SIG-M5 (cell line): ENCODE data around the gene NDRG2.
A peak's percentile ranks its signal among the peaks of the same experiment; 100 is the strongest.
"Not testable (repeated sequence)": the region's sequence is repeated elsewhere in the genome, so short reads cannot be mapped to it uniquely, and the experiment has no call there.

Experiments
- DNase-seq: peaks from one replicate; lab custom pipeline; 2025; lab: John Stamatoyannopoulos, UW

The NDRG2 gene

DNA sequence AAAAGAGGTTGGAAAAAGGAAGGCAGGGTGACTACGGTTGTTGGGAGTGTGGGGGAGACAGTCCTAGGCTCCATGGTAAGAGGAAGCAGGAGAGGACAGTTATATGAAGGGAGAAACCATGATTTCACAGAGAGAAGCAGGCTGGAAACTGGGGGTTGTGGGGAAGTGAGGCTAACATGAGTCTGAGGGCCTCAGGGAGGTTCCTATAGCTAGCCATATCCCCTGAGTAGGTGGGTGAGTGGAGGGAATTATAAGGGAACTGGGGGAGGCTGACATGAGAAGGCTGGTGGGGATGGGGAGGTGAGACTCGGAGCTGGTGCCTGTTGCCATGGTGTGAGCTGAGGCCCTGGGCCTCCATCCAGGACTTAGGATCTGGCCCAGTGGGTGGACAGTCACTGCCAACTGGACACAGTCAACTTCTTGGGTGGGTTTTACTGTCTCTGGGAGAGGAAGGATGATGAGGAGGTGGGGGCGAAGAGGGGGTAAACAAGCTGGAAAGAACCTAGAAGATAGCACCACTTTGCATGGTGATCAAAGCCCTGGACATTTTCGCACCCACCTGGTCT, 8.4 kb upstream of the NDRG2 start:
- DNase-seq = no peak

DNA sequence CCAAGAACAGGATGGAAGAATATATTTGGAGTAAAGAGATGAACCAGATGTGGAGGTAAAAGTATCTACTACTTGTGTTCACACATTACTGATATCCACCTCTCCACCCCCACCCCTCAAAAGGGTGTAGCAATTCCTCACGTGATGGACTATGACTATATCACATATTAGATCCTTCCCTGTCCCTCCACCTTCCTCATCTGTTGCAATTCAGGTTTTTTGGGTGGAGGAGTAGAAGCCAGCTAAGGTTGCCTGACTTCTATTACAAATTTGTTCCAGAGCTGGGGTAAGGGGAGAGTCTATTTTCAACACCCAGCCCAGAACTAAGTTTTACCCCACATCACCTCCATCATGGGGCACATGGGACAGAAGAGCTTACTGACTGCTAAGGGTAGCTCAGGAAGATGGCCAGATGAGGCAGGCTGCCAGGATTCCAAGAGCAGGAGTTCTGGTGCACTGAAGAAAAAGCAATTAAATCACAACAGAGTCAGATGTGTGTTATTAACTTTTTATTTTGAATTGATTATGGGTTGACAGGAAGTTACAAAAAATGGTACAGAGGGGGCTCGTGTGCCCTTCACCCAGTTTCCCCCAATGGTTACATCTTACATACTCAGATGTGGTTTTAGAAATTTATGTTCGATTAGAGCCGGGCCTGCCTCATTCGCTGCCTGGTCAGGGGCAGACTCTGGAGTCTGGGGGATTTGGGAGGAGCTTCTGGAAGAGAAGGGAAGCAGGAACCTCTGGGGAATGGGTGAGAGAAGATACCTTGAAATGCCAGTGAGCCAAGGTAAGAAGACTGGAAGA, 7.7 kb upstream of the NDRG2 start:
- DNase-seq = no peak

DNA sequence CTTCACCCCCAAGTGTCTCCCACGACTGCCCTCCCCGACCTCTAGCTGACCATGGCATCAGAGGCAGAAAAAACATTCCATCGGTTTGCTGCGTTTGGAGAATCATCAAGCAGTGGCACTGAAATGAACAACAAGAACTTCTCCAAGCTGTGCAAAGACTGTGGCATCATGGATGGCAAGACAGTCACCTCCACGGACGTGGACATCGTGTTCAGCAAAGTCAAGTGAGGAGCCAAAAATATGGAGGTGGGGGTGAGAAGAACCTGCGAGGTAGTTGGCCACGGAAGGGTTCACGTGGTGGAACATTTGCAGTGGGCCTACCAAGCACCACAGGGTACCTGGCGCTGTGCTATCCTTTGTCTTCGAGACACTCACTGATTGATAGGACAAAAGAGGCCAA, 5.7 kb upstream of the NDRG2 start:
- DNase-seq = no peak

DNA sequence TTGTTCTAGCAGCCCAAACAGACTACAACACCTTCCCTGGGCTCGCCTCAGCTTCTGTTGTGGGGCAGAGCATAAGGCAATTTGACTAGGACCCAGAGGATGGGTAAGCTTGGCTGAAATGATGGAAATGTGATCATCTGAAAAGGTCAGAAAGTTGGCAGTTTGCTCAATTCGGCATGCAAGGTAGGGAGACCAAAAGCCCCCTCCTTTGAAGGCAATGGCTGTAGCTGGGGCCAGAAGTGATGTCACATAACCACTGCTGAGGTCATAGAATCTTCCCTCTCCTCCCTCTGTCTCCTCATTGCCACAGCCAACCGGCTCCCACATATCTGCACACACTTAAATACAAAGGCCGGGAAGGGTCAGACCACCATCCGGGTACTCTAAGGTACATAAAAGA, 5.1 kb upstream of the NDRG2 start, which contains the start of gene TPPP2:
Gene TPPP2 (plus strand): TSS at position 301 of the 400 bp plus-strand sequence. CDS start 365 bp downstream, outside the sequence.
- DNase-seq = no peak

DNA sequence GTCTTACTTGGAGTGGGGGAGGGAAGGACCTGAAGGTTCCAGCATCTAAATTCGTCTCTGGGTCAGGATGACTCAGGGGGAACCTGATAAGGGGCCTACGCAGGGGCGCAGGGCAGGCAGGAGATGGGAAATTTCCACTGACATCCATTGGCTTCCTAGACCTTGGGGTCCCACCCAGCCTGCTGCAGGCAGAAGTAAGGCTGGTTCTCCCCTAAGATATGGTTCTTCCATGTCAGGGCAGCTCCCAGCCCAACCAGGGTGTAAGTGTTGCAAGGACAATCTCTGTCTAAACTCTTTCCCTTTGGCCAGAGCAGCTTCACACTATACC, 2.1 kb upstream of the NDRG2 start:
- DNase-seq = no peak

DNA sequence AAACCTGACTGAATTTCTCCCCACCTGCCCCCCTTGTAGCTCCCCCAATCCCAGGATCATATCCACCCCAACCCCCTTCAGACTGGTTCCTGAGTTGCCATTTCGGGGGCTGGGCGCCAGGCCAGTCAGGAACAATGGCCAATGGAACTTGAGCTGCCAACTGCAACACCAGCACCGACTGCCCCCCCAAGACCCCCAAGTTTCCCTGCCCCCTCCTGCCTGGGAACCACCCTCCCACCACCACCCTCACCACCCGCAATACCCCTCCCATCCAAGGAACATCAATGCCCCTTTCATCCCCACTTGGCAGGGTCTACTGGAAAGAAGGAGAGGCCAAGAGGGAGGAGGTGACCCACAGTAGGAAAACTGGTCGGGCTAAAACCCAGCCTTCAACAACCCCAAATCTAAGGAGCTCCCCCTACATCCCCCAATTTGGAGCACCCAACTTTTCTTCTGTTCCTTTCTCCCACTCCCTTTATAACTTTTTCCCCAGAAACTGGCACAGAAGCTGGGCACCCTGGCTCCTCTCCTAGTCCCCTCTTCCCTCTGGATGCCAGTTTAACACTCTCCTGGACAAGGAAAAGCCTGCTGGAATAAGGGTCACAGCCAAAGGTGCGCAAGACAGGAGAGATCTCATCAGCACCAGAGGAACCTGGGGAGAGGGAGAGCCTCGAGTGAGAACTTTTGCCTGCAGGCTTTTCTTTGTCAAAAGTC, 1.6 kb upstream of the NDRG2 start:
- no peak for DNase-seq

DNA sequence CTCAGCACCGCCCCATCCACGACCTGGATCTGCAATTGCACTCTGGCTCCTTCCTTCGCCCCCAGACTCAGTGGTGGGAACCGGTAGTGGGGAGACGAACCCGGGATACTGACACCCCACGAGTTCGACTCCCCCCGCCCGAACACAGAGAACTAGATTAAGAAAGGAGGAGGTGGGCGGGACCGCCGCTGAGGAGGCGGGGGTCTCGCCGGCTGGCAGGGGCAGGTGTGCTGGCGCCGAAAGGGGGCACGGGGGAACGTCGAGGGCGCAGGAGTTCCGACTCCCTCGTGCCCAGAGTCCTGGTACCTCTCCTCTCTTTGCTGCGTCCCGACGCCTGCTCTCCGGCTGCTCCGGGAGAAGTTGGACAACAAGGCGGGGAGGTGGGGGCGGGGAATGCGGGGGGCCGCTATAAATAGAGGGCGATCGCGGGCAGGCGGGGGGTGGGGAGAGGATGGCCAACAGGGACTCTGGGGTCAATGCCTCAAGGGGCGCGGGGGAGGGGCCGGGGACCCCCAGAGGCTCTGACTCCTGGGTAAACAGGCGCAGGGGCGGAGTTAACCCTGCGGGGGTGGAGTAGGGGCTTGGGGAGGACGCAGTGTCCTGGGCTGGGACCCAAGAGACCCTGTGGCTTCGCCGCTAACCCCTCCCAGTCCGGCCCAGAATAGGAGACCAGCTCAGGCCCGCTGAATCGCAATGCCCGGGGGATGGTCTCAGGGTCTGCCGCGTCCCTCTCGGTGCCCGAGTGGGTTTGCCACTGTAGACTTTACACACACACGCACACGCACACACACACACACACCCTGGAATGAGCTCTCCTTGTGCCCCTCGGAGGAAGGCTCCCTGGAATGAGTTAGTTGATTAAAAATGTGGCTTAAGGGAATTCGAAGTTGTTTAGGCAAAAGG, 761 bp upstream of the NDRG2 start:
- DNase-seq = no peak

DNA sequence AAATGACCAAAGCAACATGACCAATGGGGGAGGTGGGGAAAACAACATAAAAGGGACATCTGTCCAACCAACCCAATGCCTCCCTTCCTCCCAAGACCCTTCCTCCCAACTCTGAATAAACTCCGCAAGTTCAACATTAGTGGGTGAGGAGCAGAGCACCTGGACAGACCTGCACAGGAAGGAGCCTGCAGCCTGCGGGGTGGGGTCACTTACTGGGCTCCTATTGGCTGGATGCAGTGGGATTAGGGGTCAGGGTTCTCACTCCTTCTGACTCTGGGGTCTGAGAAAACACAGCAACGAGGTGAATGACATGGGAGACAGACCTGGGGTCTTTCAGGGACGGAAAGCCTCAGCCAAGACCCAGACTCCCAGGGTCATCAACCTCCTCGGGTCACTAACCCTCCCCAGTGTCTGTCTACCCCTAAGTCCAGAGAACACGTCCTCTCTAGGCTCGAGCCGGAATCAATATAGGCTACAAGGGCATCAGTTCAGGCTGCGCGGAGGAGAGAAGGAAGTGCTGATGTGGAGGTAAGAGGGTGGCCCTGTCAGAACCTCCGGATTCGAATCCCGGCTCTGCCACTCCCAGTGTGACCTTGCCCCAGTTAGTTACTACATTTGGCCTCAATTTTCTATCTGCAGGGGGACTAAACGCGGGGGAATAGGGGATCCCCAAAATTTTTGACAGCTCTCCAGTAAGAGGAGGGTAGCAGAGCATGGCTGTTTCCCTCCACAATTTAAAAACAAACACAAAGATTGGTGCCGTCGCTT, 860 bp downstream of the NDRG2 start:
- no peak for DNase-seq

DNA sequence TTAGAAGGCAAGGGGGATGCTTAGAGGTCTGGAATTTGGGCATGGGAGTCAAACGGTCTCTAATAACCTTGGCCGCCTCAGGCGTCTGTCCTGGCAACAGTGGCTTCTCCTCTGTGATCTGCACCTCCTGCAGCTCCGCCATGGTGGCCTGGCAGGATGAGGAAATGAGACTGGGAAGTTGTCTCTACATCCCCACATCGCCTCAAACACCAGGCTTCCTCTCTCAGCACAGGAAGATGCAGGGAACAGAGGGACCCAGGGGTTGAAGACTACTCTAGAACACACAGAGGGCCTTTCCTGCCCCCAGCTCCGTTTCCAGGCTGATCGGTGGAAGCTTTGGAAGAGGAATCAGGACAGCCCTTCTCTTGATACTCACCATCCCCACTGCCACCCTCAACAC, 1.7 kb downstream of the NDRG2 start:
- DNase-seq = no peak

DNA sequence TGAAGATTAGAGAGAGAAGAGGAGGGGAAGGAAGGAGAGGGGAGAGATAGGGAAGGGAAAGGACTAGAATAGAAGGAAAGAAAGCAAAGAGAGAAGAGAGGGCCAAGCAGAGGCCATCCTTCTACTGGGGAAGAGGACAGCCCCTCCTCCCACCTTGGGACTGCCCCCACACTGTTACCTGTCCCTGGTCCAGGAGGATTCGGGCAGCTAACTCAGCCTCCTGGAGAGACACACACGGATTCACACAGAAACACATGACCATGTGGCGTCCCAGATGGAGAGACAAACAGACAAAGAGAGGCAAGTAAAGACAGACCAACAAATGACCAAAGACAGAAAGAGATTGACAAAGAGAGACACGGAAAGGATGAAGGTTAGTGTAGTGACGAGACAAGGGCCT, 2.2 kb downstream of the NDRG2 start:
- no peak for DNase-seq

DNA sequence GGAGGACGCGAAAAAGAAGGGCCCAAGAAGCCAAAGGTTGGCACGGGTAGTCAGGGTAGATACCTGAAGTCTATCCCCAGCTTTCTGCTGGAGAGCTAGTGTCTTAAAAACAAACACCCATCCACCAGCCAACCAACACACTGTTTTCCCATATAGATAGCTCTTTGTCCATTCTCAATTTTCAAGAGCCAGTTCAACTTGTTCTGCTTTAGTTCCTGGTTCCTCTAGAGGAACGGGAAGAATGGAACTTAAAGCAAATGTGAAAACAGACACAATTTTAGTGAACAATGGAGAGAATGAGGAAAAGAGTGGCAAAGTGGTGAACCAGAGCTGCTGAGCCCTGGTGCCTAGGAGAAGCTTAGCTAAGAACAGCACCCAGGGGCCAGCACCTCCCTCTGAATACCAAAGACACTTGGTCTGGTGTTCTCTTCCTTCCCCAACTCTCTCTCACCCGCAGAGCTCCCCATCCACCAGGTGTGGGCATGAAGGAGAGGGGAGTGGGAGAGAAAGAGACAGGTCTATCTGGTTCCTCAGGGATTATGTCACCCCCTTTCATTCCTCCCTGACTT, 3.8 kb downstream of the NDRG2 start:
- DNase-seq = no peak

DNA sequence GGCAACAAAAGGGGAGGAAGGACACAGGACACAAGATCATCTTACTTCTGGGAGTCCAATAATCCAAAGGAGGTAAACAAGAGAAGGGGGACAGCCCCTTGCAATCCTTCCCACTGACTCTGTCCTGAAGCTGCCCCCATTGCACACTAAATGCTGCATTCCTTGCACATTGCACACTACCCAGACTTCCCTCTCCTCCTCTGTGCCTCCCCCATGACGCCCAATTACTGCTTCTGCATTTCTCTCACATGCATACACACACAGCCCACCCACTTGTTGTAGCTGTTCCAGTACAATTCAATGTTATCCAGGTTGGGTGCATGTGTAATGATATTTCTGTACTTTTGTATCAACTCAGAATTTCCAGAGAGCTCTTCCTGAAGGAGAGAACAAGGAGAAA, 5.5 kb downstream of the NDRG2 start:
- no peak for DNase-seq

DNA sequence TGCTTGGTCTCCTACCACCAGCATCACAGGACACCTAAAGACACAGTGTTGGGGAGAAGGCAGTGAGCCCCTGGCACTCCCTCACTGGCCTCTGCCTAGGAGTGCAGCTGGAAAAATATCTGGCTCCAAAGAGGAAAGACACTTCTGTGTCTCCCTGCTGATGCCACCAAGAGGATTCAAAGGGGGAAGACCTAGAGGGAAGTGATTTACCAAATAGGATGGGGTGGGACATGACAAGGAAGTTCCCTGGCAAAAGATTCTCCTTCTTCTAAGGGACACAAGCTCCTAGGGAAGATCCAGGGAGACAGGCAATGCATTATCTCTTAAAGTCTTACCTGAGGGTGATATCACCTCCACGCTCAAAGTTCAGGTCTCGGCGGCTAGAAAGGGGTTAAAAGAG, 6.1 kb downstream of the NDRG2 start:
- DNase-seq = no peak

DNA sequence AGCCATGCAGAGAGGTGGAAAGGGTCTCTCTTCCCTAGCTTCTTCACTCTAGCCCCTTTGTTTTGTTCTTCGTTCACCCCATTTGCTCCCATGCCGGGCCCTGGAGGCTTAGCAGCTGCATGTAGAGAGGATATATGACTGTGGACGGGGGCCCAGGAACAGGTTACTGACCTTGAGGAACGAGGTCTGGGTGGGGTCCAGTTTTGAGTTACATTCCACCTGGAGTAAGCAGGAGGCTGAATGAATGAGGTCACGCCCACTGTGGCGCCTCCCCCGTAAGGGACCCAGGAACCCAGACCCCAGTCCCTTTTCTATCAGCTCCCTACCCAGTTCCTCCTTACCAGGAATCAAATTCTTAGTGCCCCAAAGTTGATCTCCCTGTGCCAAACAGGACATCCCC, 6.6 kb downstream of the NDRG2 start:
- no peak for DNase-seq

DNA sequence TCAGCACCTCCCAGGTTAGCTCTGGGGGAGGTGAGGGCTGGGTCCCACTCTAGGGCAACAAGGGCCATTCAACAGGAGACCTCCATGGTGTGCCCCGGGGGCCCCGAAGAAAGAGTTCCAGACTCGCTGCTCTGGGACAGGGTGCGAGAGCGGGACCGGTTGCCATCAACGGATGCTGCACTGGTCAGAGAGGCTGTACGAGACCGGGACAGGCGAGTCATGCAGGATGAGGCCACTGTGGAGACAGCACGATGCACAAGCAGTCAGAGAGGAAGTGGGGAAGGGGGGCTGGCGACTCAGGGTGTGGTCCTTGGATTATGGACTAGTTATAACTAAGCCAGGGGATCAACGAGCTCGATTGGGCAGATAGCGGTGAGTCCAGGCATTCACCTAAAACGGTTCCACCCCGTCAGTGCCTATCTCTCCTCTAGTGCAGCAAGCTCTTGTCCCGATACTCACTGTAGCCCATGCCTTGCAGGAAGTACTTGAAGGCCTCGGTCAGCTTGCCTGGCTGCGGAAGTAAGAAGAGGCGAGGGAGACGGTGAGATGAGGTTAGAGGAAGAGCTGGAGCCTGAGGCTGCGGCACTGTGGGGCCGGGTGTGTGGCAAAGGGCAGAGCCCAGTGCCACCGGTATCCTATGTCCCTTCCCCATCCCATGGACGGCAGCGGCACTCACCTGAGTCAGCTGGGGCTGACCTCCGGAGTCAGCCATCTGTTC, 7.2 kb downstream of the NDRG2 start:
- DNase-seq = no peak

DNA sequence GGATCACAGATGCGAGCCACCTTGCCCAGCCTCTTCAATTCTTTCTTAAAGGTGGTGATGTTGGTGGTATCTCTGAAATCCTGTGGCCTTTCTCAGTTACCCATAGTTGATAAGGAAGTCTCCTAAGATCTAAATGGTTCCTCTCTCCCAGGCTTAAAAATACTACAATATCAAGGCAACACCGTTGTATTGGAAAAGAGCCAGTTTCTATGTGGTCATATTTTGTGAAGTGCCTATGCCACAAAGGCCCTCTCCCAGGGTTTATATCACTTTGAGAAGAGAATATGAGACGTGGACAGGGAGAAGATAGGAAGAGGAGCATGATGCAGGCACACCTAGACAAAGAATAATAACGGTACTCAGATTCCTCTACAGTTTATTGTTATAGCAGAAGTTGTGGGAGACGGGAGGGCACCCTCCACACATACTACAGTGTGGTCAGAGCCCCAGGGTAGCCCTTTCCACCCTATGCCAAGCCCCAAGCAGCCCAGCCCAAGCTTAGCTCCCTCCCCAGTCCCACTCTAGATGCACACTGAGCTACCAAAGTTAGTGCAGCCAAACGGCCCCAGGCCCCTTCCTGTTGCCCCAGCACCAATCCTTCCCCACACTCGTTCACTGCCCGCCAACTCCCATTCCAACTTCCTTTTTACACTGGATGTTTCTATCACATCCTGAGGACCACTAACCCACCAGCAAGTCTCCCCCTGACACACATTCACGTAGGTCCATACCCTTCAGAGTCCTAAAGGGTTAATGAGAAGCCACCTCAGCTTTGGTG, 8.3 kb downstream of the NDRG2 start:
- DNase-seq = no peak

DNA sequence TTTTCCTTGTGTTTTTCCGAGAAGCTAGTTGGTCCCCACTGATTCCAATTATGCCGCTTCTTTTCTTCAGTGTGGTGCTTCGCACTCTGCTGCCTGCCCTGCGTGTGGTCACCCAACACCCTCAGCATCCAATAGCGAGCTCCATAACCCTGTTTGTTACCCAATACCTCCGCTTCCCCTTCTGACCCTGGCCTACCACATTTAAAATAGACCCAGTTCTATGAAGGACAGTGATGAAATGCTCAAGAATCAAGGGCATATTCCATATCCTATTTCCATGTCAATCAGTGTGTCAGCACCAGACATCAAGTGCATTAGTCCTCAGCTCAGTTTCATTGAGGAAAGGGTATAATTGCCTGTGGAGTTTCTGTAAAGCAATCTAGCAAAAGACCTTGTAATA, 9.5 kb downstream of the NDRG2 start:
- no peak for DNase-seq

DNA sequence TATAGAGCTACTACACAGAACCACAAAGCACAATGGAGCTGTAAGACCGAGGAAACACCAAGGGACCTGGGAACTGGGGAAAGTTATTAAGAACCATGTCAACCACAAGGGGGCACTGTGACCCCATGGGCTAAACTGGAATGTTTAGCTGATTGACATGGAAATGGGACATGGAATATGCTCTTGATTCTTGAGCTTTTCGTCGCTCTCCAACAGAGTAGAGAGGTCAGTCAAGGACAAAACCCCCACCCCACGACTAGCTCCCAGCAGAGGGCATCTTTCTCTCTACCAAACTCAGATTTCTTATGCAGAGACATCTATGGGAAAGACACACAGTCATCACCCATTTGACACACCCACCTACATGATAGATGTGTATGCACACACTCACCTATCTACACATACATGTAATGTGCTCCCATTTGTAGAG, 10.1 kb downstream of the NDRG2 start:
- peak; percentile 16 for DNase-seq

DNA sequence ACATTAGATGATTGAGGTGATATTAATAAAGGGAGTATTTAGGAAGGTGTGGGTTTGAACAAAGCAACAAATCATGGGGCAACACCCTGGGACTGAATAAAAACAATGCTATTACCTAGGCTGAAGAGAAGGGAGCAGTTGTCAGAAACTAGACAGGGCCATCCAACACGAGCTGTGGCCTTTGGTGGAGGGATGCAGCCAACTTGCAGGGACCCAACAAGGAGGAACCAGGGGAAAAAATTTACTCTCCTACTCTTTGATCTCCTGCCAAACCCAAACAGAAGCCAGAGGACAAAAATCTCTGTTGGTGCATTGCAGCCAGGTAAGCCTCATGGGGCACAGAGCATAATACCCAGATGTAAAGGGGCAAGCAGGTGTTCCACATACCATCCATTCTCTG, 13.7 kb downstream of the NDRG2 start:
- no peak for DNase-seq

DNA sequence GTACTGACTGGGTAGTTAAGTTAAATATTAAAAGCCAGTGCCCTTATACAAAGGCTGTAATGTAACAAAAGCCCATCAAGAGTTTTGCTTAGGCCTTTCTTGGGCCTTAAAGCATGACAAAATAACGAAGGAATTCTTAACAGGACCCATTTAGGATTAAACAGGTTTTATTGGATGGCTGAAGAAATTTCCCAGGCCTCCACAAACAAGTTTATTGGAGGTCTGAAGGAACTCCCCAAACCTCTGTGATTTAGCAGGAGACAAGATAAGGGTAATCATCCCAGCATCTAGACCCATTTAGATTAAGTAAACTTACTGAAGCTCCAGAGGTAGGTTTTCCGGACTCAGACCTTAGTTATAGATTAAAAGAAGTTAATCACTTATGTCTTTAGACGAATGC, 15.1 kb downstream of the NDRG2 start:
- not testable (repeated sequence) for DNase-seq
